Activated CD8-positive, alpha-beta T cell treated with anti-CD3 and anti-CD28 coated beads for 36 hours (primary cell): ENCODE data around the gene E2F8. TPM values are rescaled to one million over a fixed set of nuclear protein-coding genes. Genes with fewer than 3 reads are reported as not detected.

ENCODE experiments used
- ATAC-seq: fragments of 200-7000 bp; cut with Tn5 transposase; one replicate; pipeline ENCODE4 v1.10.0; 2021; ENCODE audit warnings: mild to moderate bottlenecking, moderate library complexity
- CTCF ChIA-PET: fragments of 350-600 bp; sonication (Branson Sonifier 250); formaldehyde crosslinking; loops from one replicate; lab custom pipeline; 2021; ENCODE audit warnings: antibody characterized with exemption; lab: Charles Lee
- POLR2A ChIA-PET: fragments of 350-600 bp; sonication (Branson Sonifier 250); formaldehyde crosslinking; loops from one replicate; lab custom pipeline; 2021; ENCODE audit warnings: antibody characterized with exemption; lab: Charles Lee
- DNase-seq: peaks from one replicate; pipeline ENCODE4 v3.0.0-alpha.2; 2020
- H3K27ac Mint-ChIP-seq: one replicate; pipeline ENCODE4 v1.8.0; 2021; ENCODE audit warnings: mild to moderate bottlenecking, mixed read lengths
- H3K27me3 Mint-ChIP-seq: one replicate; pipeline ENCODE4 v1.8.0; 2021; ENCODE audit warnings: mixed read lengths
- H3K36me3 Mint-ChIP-seq: one replicate; pipeline ENCODE4 v1.8.0; 2021; ENCODE audit warnings: low read depth, mixed read lengths
- H3K4me1 Mint-ChIP-seq: one replicate; pipeline ENCODE4 v1.8.0; 2021; ENCODE audit warnings: low read depth, mixed read lengths
- H3K4me3 Mint-ChIP-seq: one replicate; pipeline ENCODE4 v1.8.0; 2021; ENCODE audit warnings: mild to moderate bottlenecking, moderate library complexity, mixed read lengths
- H3K9me3 Mint-ChIP-seq: one replicate; pipeline ENCODE4 v1.8.0; 2021; ENCODE audit warnings: mixed read lengths
- CTCF ChIP-seq: fragments of 200-600 bp; IDR thresholded peaks from one replicate; pipeline ENCODE4 v1.8.0; 2022; ENCODE audit warnings: antibody characterized with exemption, mild to moderate bottlenecking
- intact Hi-C: fragments of 100-400 bp; cut with micrococcal nuclease; formaldehyde crosslinking; loops from one replicate; pipeline ENCODE4 v1.10.0; 2022
- total RNA-seq, 2 experiments: library from RNA; stranded (reverse); gene quantifications; one replicate each; pipeline ENCODE4 v1.2.3, GENCODE V29; 2021

Gene E2F8
- total RNA-seq, 2 experiments from 2014 or later, result 12.9 to 13.1 TPM

DNA sequence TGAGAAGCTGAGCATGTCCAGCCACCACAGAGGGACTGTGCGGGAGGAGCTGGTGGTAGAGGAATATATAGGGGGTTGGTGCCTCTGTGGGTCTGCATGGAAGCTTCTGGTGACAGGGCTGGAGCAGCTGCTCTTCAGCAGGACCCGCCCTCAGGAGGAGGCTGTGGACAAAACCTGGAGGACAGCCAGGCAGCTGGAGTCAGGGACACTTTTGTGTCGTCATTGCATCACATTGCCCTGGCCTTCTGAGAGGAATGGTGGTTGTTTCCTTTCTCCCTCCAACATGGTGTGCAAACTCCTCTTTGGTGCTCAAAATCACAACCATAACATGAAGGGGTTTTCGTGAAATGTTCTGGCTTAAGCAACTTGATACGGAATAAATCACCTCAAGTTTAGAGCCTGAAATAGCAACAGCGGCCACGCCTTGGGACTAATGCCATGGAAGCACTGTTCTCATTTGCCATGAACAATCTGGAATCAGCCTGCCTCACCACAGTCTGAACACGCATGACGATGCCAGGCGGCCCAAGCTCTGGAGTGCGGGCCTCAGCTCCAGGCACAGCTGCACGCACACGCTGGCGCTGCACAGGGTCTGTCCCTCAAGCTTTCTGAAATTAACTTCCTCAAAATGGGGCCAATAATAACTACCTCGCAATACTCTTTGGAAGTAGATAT is 21.8 kb downstream of the E2F8 start:
- CTCF ChIA-PET, result no interaction called here
- no peaks in the 10 kb centered on the region for H3K9me3 Mint-ChIP-seq
- DNase-seq, result no peak
- POLR2A ChIA-PET, result no interaction called here
- no peaks in the 10 kb centered on the region for H3K27me3 Mint-ChIP-seq
- no peak overlapping the region for H3K4me3 Mint-ChIP-seq
- H3K27ac Mint-ChIP-seq, result no peak overlapping the region
- no peak for ATAC-seq
- no peaks in the 10 kb centered on the region for H3K4me1 Mint-ChIP-seq
- intact Hi-C loops, result no loop called here
- H3K36me3 Mint-ChIP-seq, result peaks cover 5% of the 10 kb centered on the region
- TF ChIP-seq CTCF, result no peak

- CTCF ChIA-PET, result no interaction called here
These were observed 22.5 kb downstream of the E2F8 start for GRCh38 chr11:19218216-19218615.

GRCh38 chr11:19216709-19217374 is 23.9 kb downstream of the E2F8 start:
- ATAC-seq (no peak), DNase-seq (no peak)
- POLR2A ChIA-PET, result no interaction called here
- Mint-ChIP-seq H3K36me3 (no peaks in the 10 kb centered on the region), H3K4me3 (no peak overlapping the region), H3K27ac (no peak overlapping the region), H3K9me3 (no peaks in the 10 kb centered on the region), H3K4me1 (no peaks in the 10 kb centered on the region), H3K27me3 (peaks cover 5% of the 10 kb centered on the region)
- TF ChIP-seq CTCF, result no peak
- intact Hi-C loops, result no loop called here
- CTCF ChIA-PET, result no interaction called here

More at GRCh38 chr11:19218216-19218615, 22.5 kb downstream of the E2F8 start:
- H3K9me3 Mint-ChIP-seq, result no peaks in the 10 kb centered on the region
- H3K36me3 Mint-ChIP-seq, result peaks cover 3% of the 10 kb centered on the region
- ATAC-seq (no peak), DNase-seq (no peak)
- peaks cover 2% of the 10 kb centered on the region for H3K27me3 Mint-ChIP-seq
- H3K4me1 Mint-ChIP-seq, result no peaks in the 10 kb centered on the region
- POLR2A ChIA-PET, result no interaction called here
- H3K27ac Mint-ChIP-seq, result no peak overlapping the region
- H3K4me3 Mint-ChIP-seq, result no peak overlapping the region
- intact Hi-C loops, result no loop called here
- no peak for TF ChIP-seq CTCF

GRCh38 chr11:19216021-19216420 is 24.7 kb downstream of the E2F8 start:
- Mint-ChIP-seq H3K9me3 (no peaks in the 10 kb centered on the region), H3K36me3 (no peaks in the 10 kb centered on the region), H3K27ac (no peak overlapping the region), H3K4me1 (no peaks in the 10 kb centered on the region), H3K4me3 (no peak overlapping the region), H3K27me3 (peaks cover 5% of the 10 kb centered on the region)
- intact Hi-C loops, result no loop called here
- TF ChIP-seq CTCF, result no peak
- ATAC-seq (no peak), DNase-seq (no peak)
- CTCF ChIA-PET, result no interaction called here
- POLR2A ChIA-PET, result no interaction called here

- Mint-ChIP-seq H3K27ac (no peak overlapping the region), H3K36me3 (no peaks in the 10 kb centered on the region), H3K4me3 (no peak overlapping the region), H3K9me3 (no peaks in the 10 kb centered on the region), H3K4me1 (no peaks in the 10 kb centered on the region), H3K27me3 (peaks cover 5% of the 10 kb centered on the region)
- ChIA-PET POLR2A (no interaction called here), CTCF (no interaction called here)
- ATAC-seq (no peak), DNase-seq (no peak)
- intact Hi-C loops, result no loop called here
- TF ChIP-seq CTCF, result no peak
These were observed 31.0 kb downstream of the E2F8 start for GRCh38 chr11:19209617-19210370.
